GM12878 (cell line): ENCODE data around the gene BIRC5. TPM values are rescaled to one million over a fixed set of nuclear protein-coding genes. Genes with fewer than 3 reads are reported as not detected.

Experiments
- BMI1 ChIP-seq: fragments of 450-650 bp; IDR thresholded peaks from 2 replicates; pipeline ENCODE4 v1.6.1; 2016; ENCODE audit warnings: mild to moderate bottlenecking, moderate library complexity, borderline replicate concordance
- BRCA1 ChIP-seq: IDR thresholded peaks from 2 replicates; pipeline ENCODE4 v1.6.1; 2011; ENCODE audit warnings: low read depth, low read length, improper control_type of control experiment
- CHD1 ChIP-seq: IDR thresholded peaks from 2 replicates; pipeline ENCODE4 v1.6.1; 2012; ENCODE audit warnings: low read depth, low read length, improper control_type of control experiment
- EGR1 ChIP-seq, 2 experiments: IDR thresholded peaks; 1 replicate in 1 of 2; 2 replicates in 1 of 2; pipeline ENCODE4 v1.6.1; 2011 to 2012; ENCODE audit warnings: low read depth in 2 of 2, low read length in 2 of 2, borderline replicate concordance in 1 of 2, mild to moderate bottlenecking in 1 of 2, moderate library complexity in 1 of 2
- EZH2 ChIP-seq: IDR thresholded peaks from 2 replicates; pipeline ENCODE4 v1.6.1; 2012; ENCODE audit warnings: low read depth, mild to moderate bottlenecking, control low read depth, inconsistent platforms, low read length, borderline replicate concordance; ENCODE audit not compliant: control insufficient read depth
- FOS ChIP-seq: IDR thresholded peaks from 3 replicates; pipeline ENCODE4 v1.6.1; 2011; ENCODE audit warnings: borderline replicate concordance; ENCODE audit not compliant: insufficient read length; ENCODE audit errors: extremely low read depth
- GATAD2B ChIP-seq: fragments of 450-650 bp; conservative IDR thresholded peaks from 2 replicates; pipeline ENCODE4 v1.6.1; 2017; ENCODE audit warnings: low read depth, mild to moderate bottlenecking, moderate library complexity
- HDAC2 ChIP-seq: fragments of 200-600 bp; sonication (generic); IDR thresholded peaks from 2 replicates; pipeline ENCODE4 v1.6.1; 2017
- IRF5 ChIP-seq: fragments of 450-650 bp; IDR thresholded peaks from 2 replicates; pipeline ENCODE4 v1.6.1; 2017; ENCODE audit warnings: borderline replicate concordance
- LARP7 ChIP-seq: fragments of 450-650 bp; IDR thresholded peaks from 2 replicates; pipeline ENCODE4 v1.6.1; 2017; ENCODE audit warnings: mild to moderate bottlenecking
- NFYA ChIP-seq: IDR thresholded peaks from 2 replicates; pipeline ENCODE4 v1.6.1; 2011; ENCODE audit warnings: low read depth, mild to moderate bottlenecking, low read length, improper control_type of control experiment, borderline replicate concordance
- NRF1 ChIP-seq: conservative IDR thresholded peaks from 2 replicates; pipeline ENCODE4 v1.6.1; 2011; ENCODE audit warnings: mild to moderate bottlenecking, low read depth, low read length, improper control_type of control experiment
- POLR2AphosphoS5 ChIP-seq: IDR thresholded peaks from 2 replicates; pipeline ENCODE4 v1.6.1; 2011; ENCODE audit warnings: mild to moderate bottlenecking, low read length, inconsistent platforms
- POU2F2 ChIP-seq: IDR thresholded peaks from 3 replicates; pipeline ENCODE4 v1.6.1; 2011; ENCODE audit warnings: low read depth, mild to moderate bottlenecking, low read length, borderline replicate concordance
- RAD51 ChIP-seq: fragments of 450-650 bp; IDR thresholded peaks from 2 replicates; pipeline ENCODE4 v1.6.1; 2016; ENCODE audit warnings: moderate library complexity, mild to moderate bottlenecking, inconsistent platforms
- REST ChIP-seq: IDR thresholded peaks from 2 replicates; pipeline ENCODE4 v1.6.1; 2012; ENCODE audit warnings: mild to moderate bottlenecking, low read depth, low read length
- SIN3A ChIP-seq: IDR thresholded peaks from 2 replicates; pipeline ENCODE4 v1.6.1; 2012; ENCODE audit warnings: low read depth, low read length, improper control_type of control experiment
- SPI1 ChIP-seq: IDR thresholded peaks from 2 replicates; pipeline ENCODE4 v1.6.1; 2011; ENCODE audit warnings: low read depth, mild to moderate bottlenecking, low read length, moderate library complexity, borderline replicate concordance; ENCODE audit not compliant: insufficient read depth
- TBL1XR1 ChIP-seq: IDR thresholded peaks from 2 replicates; pipeline ENCODE4 v1.6.1; 2012; ENCODE audit warnings: low read depth, low read length, improper control_type of control experiment
- ZNF622 ChIP-seq: fragments of 450-650 bp; IDR thresholded peaks from 2 replicates; pipeline ENCODE4 v1.6.1; 2017; ENCODE audit warnings: mild to moderate bottlenecking, inconsistent platforms
- ZNF687 ChIP-seq: fragments of 450-650 bp; IDR thresholded peaks from 2 replicates; pipeline ENCODE4 v1.6.1; 2017; ENCODE audit warnings: mild to moderate bottlenecking, moderate library complexity
- polyA plus RNA-seq, 11 experiments: library from polyadenylated mRNA; depleted of rRNA in 4 of 11; unstranded in 6 of 11; stranded (reverse) in 5 of 11; fragments of >200 nt; fragmentation: Nextera tagmentation in 4 of 11; fragmentation: Illumina TruSeq in 1 of 11; extraction: Ambion mirVana in 4 of 11; extraction: Trizol in 1 of 11; gene quantifications; 1 replicate in 1 of 11; 2 replicates in 10 of 11; pipeline versions ENCODE4 v1.2.1 to v1.2.3, GENCODE V29; 2011 to 2016; ENCODE audit warnings: inconsistent platforms in 2 of 11, missing spikeins in 2 of 11, low read depth in 1 of 11
- total RNA-seq, 4 experiments: library from RNA; depleted of rRNA in 3 of 4; stranded (reverse); fragments of >200 nt in 3 of 4; fragmentation: Illumina TruSeq in 1 of 4; extraction: Trizol in 1 of 4; gene quantifications; 2 replicates each; pipeline versions ENCODE4 v1.2.1 to v1.2.3, GENCODE V29; 2013 to 2021
- TF ChIP-seq, protein P1 (sequence below): IDR thresholded peaks from 2 replicates; pipeline ENCODE4 v1.6.1; 2012; ENCODE audit warnings: low read depth, low read length, improper control_type of control experiment

The BIRC5 gene
- total and polyA plus RNA-seq, 10 of the 15 experiments (the other 5 are each of a cell fraction or from before 2014, with no cell fraction given) = 41.0 to 175 (median 90.8) TPM

DNA sequence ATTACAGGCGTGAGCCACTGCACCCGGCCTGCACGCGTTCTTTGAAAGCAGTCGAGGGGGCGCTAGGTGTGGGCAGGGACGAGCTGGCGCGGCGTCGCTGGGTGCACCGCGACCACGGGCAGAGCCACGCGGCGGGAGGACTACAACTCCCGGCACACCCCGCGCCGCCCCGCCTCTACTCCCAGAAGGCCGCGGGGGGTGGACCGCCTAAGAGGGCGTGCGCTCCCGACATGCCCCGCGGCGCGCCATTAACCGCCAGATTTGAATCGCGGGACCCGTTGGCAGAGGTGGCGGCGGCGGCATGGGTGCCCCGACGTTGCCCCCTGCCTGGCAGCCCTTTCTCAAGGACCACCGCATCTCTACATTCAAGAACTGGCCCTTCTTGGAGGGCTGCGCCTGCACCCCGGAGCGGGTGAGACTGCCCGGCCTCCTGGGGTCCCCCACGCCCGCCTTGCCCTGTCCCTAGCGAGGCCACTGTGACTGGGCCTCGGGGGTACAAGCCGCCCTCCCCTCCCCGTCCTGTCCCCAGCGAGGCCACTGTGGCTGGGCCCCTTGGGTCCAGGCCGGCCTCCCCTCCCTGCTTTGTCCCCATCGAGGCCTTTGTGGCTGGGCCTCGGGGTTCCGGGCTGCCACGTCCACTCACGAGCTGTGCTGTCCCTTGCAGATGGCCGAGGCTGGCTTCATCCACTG lies at the start of gene BIRC5 (continued):
- TF ChIP-seq ZNF687 (0 out of 2 replicates have a peak, but pooled peaks have one; percentile 14), GATAD2B (peak; percentile 98), IRF5 (no peak), SPI1 (no peak), ZNF622 (no peak), BMI1 (no peak), REST (no peak), NFYA (no peak), HDAC2 (peak; percentile 97), SIN3A (peak; percentile 99), POU2F2 (peak; percentile 59; the same call in 1 of the 3 replicates), CHD1 (no peak), LARP7 (peak; percentile 84), EZH2 (no peak), NRF1 (no peak), BRCA1 (no peak), EGR1 (IDR thresholded peaks at IDR 0.05; ENCODE audit: borderline replicate concordance in 1 of 2, low read depth in 2 of 2, low read length in 2 of 2) (peak in 1 of 2 experiments; percentile 69; a peak in 1 of 3 replicates), RAD51 (no peak), POLR2AphosphoS5 (no peak), TBL1XR1 (peak; percentile 43; the same call in 1 of the 2 replicates), FOS (no peak)
- TF ChIP-seq, protein P1, sequence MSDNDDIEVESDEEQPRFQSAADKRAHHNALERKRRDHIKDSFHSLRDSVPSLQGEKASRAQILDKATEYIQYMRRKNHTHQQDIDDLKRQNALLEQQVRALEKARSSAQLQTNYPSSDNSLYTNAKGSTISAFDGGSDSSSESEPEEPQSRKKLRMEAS = peak; percentile 72; the same call in 1 of the 2 replicates
